Effector CD4-positive, alpha-beta T cell (primary cell): ENCODE measurements around the gene EPN3. TPM values are rescaled to one million over a fixed set of nuclear protein-coding genes. Genes with fewer than 3 reads are reported as not detected.

ENCODE experiments used
- DNase-seq: peaks from one replicate; pipeline ENCODE4 v3.0.0-alpha.2; 2020
- total RNA-seq: gene quantifications from one replicate; lab custom pipeline; 2026; lab: John Stamatoyannopoulos, UW

Gene EPN3
- not detected for total RNA-seq

GRCh38 chr17:50532452-50533024 is at the start of gene EPN3:
EPN3 (plus strand) TSS chr17:50532735; CDS start chr17:50536557, 3,822 bp downstream.
- DNase-seq = no peak

DNA sequence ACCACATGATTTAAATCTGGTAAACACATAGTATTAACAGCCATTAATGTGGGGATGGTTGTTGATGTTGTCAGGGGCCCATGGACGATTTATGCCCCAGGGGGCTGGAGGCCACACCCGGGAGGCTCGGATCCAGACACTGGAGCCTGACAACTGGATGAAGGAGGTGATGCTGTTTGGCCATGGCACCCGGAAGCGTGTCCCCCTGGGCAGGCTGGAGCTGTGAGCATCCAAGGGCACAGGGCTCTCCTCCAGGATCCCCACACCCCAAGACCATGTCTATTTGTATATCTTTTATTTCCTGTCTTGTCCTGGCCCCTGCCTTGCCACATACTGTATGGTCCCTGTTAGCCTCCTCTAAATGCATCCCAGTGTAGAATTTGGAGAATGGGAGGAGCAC is 49.3 kb upstream of the EPN3 start:
- no peak for DNase-seq

DNA sequence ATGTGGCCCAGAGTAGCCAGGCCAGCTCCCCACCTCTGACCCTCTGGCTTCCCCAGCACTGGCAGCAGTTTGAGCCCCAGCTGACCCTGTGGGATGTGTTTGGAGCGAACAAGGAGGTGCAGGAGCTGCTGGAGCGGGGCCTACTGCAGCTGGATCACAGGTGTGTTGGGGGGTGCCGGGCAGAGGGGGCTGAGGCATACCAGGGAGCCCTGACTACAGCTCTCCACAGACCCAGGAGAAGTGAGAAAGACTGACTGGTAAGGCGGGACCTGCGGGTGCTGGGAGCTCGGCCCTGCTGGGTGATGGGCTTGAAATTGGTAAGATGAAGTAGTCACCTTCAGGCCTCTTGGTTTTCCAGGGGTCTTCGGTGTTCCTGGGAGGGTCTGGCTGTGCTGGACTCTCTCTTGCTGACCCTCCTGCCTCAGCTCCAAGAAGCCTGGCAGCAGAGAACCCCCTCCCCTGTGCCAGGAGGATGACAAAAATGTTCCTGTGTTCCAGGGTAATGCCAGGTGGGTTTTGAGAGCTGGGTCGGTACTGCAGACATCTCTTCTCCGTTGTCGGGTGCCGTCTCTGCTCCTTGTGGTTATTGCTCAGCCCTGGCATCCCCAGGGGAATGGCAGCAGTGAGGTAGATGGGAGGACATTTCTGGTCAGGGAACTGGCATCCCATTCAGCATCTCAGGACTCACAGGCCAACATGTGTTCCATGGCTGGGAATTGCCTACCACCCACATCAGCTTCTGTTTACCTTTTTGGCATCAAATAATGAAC is 48.0 kb upstream of the EPN3 start:
- DNase-seq = no peak

GRCh38 chr17:50487213-50488096 is 45.1 kb upstream of the EPN3 start:
- DNase-seq = no peak

- no peak for DNase-seq
These were observed 43.7 kb upstream of the EPN3 start for GRCh38 chr17:50488880-50489279.

DNA sequence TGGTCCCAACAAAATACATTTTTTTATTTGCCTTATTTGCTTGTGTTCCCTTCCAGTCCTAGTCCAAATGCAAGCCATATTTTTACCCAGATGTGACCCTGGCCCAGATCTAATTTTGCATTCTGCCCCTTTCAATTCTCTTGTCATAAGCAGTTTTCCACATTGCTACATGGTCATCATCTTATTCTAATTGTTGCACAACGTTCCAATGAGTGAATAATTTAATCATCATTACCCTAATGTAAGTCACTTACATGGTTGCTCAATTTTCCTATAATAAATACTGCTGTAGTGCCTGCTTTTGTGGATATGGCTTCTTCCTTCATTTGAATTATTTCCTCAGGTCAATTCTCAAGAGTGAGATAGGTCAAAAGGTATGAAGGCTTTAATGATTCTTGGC is 41.0 kb upstream of the EPN3 start:
- DNase-seq = no peak

GRCh38 chr17:50492214-50492613 is 40.3 kb upstream of the EPN3 start:
- DNase-seq = no peak

- no peak for DNase-seq
These were observed 38.8 kb upstream of the EPN3 start for GRCh38 chr17:50493744-50494143.

DNA sequence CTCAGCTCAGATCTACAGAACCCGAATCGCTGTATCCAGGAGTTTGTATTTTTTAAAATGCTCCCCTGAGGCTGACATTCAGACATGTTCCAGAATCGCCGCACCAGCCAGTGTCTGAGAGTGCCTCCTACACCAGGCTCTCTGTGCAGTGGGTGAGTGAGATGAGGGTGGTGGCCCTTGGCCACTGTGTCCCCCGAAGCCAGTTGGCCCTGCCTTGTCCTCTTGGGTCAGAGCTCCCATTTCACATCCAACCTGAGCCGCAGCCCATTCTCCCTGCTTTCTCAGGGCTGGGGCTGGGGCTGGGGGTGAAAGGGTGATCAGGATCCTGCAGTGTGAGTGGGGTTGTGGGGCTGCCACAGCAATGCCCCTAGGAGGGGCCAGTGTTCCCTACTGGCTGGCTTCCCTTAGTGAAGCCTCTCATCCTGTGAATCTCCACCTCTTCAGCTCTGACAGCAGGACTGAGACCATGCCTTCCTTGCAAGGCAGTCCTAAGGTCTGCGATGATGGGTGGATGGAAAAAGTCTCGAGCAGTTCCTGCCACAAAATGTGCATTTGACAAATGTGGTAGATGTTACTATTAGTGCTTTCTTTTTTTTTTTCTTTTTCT is 37.2 kb upstream of the EPN3 start:
- DNase-seq = no peak

GRCh38 chr17:50495918-50496317 is 36.6 kb upstream of the EPN3 start:
- DNase-seq = no peak

- DNase-seq = no peak
These were observed 34.3 kb upstream of the EPN3 start for GRCh38 chr17:50498021-50498874.

DNA sequence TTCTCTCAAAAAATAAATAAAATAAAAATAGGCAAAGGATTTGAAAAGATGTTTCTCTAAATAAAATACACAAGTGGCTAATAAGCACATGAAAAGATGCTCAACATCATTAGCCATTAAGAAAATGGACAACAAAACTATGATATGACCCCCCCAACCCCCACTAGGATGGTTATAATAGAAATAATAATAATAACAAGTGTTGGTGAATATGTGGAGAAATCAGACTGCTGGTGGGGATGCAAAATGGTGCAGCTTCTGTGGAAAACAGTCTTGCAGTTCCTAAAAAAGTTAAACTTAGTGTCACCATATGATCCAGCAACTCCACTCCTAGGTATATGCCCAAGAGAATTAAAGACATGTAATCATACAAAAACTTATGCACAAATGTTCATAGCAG is 33.3 kb upstream of the EPN3 start:
- DNase-seq = no peak

DNA sequence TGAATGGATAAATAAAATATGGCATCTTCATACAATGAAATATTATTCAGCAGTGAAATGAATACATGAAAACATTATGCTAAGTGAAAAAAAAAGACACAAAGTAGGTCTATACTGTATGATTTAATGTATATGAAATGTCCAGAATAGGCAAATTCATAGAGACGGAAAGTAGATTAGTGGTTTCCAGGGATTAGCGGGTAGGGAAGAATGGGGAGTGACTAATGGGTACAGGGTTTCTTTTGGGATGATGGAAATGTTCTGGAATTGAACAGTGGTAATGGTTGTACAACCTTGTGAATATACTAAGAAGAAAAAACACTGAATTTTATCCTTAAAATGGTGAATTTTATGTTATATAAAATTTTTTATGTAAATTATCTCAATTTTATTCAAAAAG is 32.8 kb upstream of the EPN3 start:
- no peak for DNase-seq

DNA sequence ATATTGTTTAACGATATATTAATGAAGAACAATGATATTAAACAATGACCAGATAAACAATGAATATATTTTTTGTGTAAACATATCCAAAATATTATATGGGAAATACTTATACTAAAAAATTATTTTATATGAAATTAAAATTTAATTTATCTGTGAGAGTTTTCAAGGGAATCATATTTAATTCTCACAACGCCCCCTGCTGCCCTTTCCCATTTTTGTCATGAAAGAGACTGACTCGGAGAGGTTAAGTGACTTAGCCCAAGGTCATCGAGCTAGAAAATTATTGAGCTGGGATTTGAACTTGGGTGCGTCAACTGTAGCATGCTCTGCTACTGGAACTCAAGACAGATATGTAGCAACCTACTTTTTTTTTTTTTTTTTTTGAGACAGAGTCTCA is 31.5 kb upstream of the EPN3 start:
- no peak for DNase-seq

- DNase-seq = no peak
These were observed 30.1 kb upstream of the EPN3 start for GRCh38 chr17:50502301-50502990.

DNA sequence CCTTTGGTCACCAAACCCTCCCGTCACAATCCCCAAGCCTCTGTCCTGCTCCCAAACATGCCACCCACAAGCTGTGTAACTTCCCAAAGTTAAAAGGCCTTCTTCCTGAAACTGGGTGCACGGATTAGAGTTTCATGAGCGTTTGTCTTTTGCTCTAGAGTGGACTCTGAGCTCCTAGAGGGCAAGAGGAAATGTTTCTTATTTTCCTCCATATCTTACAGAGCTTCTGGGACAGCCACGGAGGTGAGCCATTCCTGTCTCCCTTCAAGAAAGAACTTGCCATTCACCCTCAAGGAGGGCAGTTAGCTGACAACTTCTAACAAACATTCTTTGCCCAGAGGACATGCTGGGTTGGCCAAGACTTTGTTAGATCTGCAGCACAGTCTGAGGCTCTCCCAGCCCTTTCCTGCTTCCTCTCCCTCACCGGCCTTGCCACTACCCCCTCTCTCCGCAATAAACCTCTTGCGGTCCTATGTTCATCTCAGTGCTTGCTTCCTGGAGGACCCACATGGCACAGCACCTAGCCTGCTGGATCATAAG is 26.9 kb upstream of the EPN3 start:
- no peak for DNase-seq

DNA sequence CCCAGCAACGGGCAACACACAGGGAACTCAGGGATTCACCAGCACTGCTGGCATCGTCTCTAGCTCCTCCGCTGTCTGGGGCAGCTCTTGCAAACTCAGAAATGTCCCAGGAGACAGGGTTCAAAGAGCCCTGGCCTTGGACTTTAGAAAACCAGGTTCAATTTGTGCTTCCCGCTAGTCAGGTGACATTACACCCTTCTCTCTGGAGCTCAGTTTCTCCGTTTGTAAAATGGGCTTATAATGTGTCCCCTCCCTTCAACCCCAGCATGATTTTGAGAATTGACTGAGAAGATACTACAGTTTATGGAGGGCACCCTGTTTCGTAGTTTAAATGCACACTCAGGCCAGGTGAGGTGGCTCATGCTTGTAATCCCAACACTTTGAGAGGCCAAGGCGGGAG is 26.2 kb upstream of the EPN3 start:
- no peak for DNase-seq

GRCh38 chr17:50507871-50508572 is 24.5 kb upstream of the EPN3 start, which contains the start of gene MYCBPAP:
MYCBPAP (plus strand) TSS chr17:50508439; CDS start chr17:50508675, 236 bp downstream.
- peak; percentile 75 for DNase-seq

GRCh38 chr17:50508573-50509460 is 23.7 kb upstream of the EPN3 start:
- DNase-seq = no peak
